Stomach (tissue), 9 donors: ENCODE measurements around the gene IFT43. TPM values are rescaled to one million over a fixed set of nuclear protein-coding genes. Genes with fewer than 3 reads are reported as not detected.

Experiments used
- DNase-seq, 2 donors: peaks; one replicate each; pipeline versions ENCODE4 v3.0.0 to v3.0.0-alpha.2; 2013 to 2019
- H3K27ac ChIP-seq, 5 donors: fragments of 200-600 bp in 4 of 5; sonication (generic) in 4 of 5; one replicate each; pipeline ENCODE4 v1.5.1; 2013 to 2019; ENCODE audit warnings: mild to moderate bottlenecking in 1 of 5, moderate library complexity in 1 of 5
- H3K27me3 ChIP-seq, 3 donors: fragments of 200-600 bp; sonication (generic); one replicate each; pipeline ENCODE4 v1.5.1; 2017 to 2019; ENCODE audit warnings: mixed run types in 1 of 3
- H3K36me3 ChIP-seq, 4 donors: fragments of 200-600 bp; sonication (generic); 1 replicate in 3 of 4; 2 replicates in 1 of 4; pipeline ENCODE4 v1.5.1; 2016 to 2019
- H3K4me1 ChIP-seq, 4 donors: fragments of 200-600 bp; sonication (generic); one replicate each; pipeline ENCODE4 v1.5.1; 2016 to 2019
- H3K4me3 ChIP-seq, 4 donors: fragments of 200-600 bp; sonication (generic) in 3 of 4; one replicate each; pipeline ENCODE4 v1.5.1; 2016 to 2019; ENCODE audit warnings: mild to moderate bottlenecking in 1 of 4
- H3K9me3 ChIP-seq, 4 donors: fragments of 200-600 bp; sonication (generic); one replicate each; pipeline ENCODE4 v1.5.1; 2016 to 2019
- EP300 ChIP-seq: sonication (generic); formaldehyde crosslinking; IDR thresholded peaks from one replicate; pipeline ENCODE4 v1.6.1; 2017; ENCODE audit warnings: antibody characterized with exemption
- POLR2A ChIP-seq, 4 donors: fragments of 450-650 bp; IDR thresholded peaks; one replicate each; pipeline ENCODE4 v1.6.1; 2016; ENCODE audit warnings: antibody characterized with exemption in 4 of 4, control low read depth in 2 of 4, mild to moderate bottlenecking in 1 of 4, moderate library complexity in 1 of 4
- POLR2AphosphoS5 ChIP-seq, 3 donors: sonication (generic); formaldehyde crosslinking; IDR thresholded peaks; one replicate each; pipeline ENCODE4 v1.6.1; 2016; ENCODE audit warnings: antibody characterized with exemption in 3 of 3
- WGBS, 5 donors: extraction: QIAGEN DNeasy Blood & Tissue Kit in 3 of 5; methylation state at CpG; one replicate each; pipeline versions ENCODE4 v1.1.5 to v1.1.7; 2013 to 2018; 5-methylcytosine and 5-hydroxymethylcytosine counted together
- intact Hi-C: fragments of 100-400 bp; cut with DNase I; formaldehyde crosslinking; loops from one replicate; pipeline ENCODE4 v1.15.1; 2023; ENCODE audit warnings: low total_unique reads
- polyA plus RNA-seq, 3 donors: library from polyadenylated mRNA; stranded (reverse); fragments of 200-250 nt; gene quantifications; one replicate each; pipeline ENCODE4 v1.2.3, GENCODE V29; 2013
- total RNA-seq, 5 donors: library from RNA; depleted of rRNA; stranded (reverse); fragments of >200 nt; gene quantifications; one replicate each; pipeline versions ENCODE4 v1.1.0 to v1.2.3, GENCODE V29; 2014 to 2016
- TF ChIP-seq, protein P1 (sequence below), 7 experiments: fragments of 450-650 bp in 4 of 7; fragments of 200-600 bp in 3 of 7; sonication (generic) in 3 of 7; IDR thresholded peaks; one replicate each; pipeline ENCODE4 v1.5.1; 2016 to 2019; ENCODE audit warnings: antibody characterized with exemption in 7 of 7, control low read depth in 2 of 7, mild to moderate bottlenecking in 1 of 7
- donor health status: healthy with polysubstance abuse.
- donor health status: Bipolar disorder and iron deficiency.
- donor health status: healthy.

The IFT43 gene
- total and polyA plus RNA-seq, 8 donors, result 7.6 to 129 (median 41.0) TPM

DNA sequence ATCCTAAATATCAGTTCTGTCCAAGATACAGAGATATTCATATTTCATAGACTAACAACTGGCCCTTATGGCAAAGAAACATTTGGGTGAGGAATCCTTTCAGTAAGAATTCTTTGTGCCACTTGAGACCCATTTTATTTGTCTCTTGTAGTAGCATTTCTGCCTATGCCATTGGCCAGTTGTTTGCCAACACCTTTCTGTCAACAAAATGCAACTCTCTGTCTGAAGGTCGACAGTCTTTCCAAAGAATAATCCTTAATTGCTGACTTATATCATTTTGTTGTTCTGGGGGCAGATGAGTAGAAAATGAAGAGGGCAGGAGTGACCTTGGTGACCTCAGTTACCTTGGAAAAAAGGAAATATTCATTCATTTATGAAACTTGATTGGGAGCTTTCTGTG is 10.9 kb downstream of the IFT43 start:
- intact Hi-C loops, result no loop called here
- peak overlapping the region in 4 of 5 donors; percentile 64 to 85 (median 71) for H3K27ac ChIP-seq
- H3K9me3 ChIP-seq, result no peaks in the 10 kb centered on the region
- WGBS, 5 donors, result 48 to 68% (median 57%) methylated on average over 1 of the region's 1 CpG
- no peaks in the 10 kb centered on the region for H3K27me3 ChIP-seq
- TF ChIP-seq, protein P1, sequence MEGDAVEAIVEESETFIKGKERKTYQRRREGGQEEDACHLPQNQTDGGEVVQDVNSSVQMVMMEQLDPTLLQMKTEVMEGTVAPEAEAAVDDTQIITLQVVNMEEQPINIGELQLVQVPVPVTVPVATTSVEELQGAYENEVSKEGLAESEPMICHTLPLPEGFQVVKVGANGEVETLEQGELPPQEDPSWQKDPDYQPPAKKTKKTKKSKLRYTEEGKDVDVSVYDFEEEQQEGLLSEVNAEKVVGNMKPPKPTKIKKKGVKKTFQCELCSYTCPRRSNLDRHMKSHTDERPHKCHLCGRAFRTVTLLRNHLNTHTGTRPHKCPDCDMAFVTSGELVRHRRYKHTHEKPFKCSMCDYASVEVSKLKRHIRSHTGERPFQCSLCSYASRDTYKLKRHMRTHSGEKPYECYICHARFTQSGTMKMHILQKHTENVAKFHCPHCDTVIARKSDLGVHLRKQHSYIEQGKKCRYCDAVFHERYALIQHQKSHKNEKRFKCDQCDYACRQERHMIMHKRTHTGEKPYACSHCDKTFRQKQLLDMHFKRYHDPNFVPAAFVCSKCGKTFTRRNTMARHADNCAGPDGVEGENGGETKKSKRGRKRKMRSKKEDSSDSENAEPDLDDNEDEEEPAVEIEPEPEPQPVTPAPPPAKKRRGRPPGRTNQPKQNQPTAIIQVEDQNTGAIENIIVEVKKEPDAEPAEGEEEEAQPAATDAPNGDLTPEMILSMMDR (IDR thresholded peaks at IDR 0.05), result no peak
- TF ChIP-seq POLR2AphosphoS5 (IDR thresholded peaks at IDR 0.05) (no peak), POLR2A (IDR thresholded peaks at IDR 0.05) (no peak), EP300 (no peak)
- H3K36me3 ChIP-seq, result peaks cover 16 to 87% (median 70%) of the 10 kb centered on the region in 4 donors
- H3K4me1 ChIP-seq, result peaks cover 0 to 18% (median 3%) of the 10 kb centered on the region in 4 donors
- no peak for DNase-seq
- H3K4me3 ChIP-seq, result no peak overlapping the region

DNA sequence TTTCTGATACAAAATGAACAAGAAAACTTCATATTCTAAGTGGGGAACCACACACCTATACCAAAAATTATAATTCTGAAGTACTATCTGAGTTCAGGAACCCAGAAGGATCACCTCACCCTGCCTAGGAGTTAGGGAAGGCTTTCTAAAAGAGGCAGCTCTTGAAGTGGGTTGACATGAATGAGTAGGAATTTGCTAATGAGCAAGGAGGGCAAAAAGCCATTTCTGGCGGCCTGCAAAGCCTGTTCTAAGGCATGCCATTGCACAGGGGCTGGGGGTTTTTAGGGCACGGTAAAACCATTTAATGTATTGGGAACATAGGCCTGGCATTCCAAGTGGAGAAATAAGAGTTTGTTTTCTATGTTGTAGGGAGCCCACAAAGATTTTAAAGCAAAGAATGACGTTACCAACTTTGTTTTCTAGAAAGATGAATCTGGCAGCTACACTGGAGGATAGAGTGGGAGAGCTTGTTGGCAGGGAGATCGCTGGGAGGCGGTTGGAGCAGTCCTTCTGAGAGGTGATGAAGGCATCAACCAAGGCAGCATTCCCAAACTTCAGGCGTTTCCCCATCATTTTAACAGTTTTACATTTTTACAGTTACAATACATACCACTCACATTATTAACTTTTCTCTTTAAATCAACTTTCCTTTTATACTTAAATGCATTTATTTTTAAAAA is 14.1 kb downstream of the IFT43 start:
- H3K9me3 ChIP-seq, result peaks cover 0 to 10% (median 2%) of the 10 kb centered on the region in 4 donors
- H3K36me3 ChIP-seq, result peaks cover 21 to 94% (median 83%) of the 10 kb centered on the region in 4 donors
- peak overlapping the region in 1 of 5 donors; percentile 32 for H3K27ac ChIP-seq
- intact Hi-C loops, result no loop called here
- H3K27me3 ChIP-seq, result no peaks in the 10 kb centered on the region
- WGBS, 5 donors, result 80 to 94% (median 90%) methylated on average over 6 of the region's 6 CpGs
- H3K4me1 ChIP-seq, result peaks cover 0 to 9% (median 0%) of the 10 kb centered on the region in 4 donors
- TF ChIP-seq POLR2AphosphoS5 (IDR thresholded peaks at IDR 0.05), result no peak
- TF ChIP-seq POLR2A (IDR thresholded peaks at IDR 0.05), result no peak
- DNase-seq, result no peak
- H3K4me3 ChIP-seq, result no peak overlapping the region

DNA sequence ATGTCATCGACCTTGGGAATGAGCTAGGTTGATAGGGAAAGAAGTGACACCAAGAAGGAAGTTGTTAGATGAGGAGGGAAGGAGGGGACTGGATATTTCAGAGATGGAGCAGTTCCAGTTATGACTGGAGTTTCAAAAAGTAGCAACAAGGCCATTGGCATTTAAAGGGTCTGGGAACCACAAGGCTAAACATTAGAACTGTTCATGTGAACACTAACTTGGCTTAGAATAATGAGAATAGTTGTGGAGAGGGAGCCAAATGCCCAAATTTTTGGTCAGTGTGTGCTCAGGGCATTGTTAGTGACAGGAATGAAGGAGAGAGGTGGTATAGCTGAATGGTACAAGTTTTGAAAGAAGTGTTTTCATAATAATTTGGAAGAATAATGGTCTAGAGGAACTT is 16.8 kb downstream of the IFT43 start:
- TF ChIP-seq POLR2A (IDR thresholded peaks at IDR 0.05), result no peak
- TF ChIP-seq, protein P1 (IDR thresholded peaks at IDR 0.05), result no peak
- no peak for TF ChIP-seq EP300
- no peak for TF ChIP-seq POLR2AphosphoS5 (IDR thresholded peaks at IDR 0.05)
- Histone ChIP-seq H3K9me3 (peaks cover 0 to 19% (median 6%) of the 10 kb centered on the region in 4 donors), H3K27me3 (no peaks in the 10 kb centered on the region), H3K4me1 (no peaks in the 10 kb centered on the region), H3K27ac (no peak overlapping the region), H3K36me3 (peaks cover 21 to 94% (median 86%) of the 10 kb centered on the region in 4 donors), H3K4me3 (no peak overlapping the region)
- DNase-seq, result no peak
- 86 to 94% (median 91%) methylated on average over 1 of the region's 1 CpG for WGBS, 5 donors
- intact Hi-C loops, result no loop called here

DNA sequence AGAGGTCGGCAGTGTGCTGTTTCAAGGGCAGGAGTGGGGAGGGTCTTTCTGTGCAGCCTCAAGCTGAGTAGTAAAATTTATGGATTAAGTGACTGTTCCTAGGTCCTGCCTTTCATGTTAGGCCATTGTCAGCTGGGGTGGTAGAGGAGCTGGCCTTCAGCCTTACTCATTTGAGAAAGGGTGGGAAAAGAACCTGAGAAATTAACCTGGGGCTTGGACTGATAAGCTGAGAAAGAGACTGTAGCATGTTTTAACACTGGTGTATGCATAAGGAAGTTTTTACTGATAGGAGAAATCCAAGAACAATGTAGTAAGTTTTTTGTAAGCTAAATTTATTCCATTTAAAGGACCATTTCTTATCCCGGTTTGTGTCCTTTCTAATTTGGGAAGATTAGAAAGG is 20.7 kb downstream of the IFT43 start:
- Histone ChIP-seq H3K36me3 (peaks cover 7 to 88% (median 81%) of the 10 kb centered on the region in 4 donors), H3K4me3 (no peak overlapping the region), H3K9me3 (peaks cover 0 to 19% (median 6%) of the 10 kb centered on the region in 4 donors), H3K4me1 (peaks cover 0 to 2% (median under 1%) of the 10 kb centered on the region in 4 donors), H3K27ac (no peak overlapping the region), H3K27me3 (no peaks in the 10 kb centered on the region)
- TF ChIP-seq POLR2A (IDR thresholded peaks at IDR 0.05), result no peak
- TF ChIP-seq POLR2AphosphoS5 (IDR thresholded peaks at IDR 0.05), result no peak
- TF ChIP-seq EP300, result no peak
- TF ChIP-seq, protein P1 (IDR thresholded peaks at IDR 0.05), result no peak
- DNase-seq, result no peak
- intact Hi-C loops, result no loop called here
- WGBS, 5 donors, result 38 to 77% (median 58%) methylated on average over 2 of the region's 2 CpGs

DNA sequence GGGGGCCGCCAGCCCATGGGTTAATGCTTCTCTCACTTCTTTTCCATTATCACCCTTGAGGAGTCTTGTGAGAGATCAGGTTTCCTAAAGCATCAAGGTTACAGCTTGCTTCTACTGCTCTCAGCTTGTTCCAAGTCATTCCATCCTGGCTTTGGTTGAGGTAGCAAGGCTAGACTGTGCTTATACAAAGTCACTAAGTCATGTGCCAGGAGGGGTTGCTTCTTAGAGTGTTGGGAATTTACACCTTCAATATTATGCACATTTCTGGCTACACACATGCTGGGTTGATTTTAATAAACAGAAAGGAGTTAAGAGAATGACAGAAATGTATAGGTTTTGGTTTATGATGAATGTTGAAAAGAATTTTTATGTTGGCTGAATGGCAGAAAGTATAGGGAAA is 21.8 kb downstream of the IFT43 start:
- Histone ChIP-seq H3K36me3 (peaks cover 0 to 84% (median 75%) of the 10 kb centered on the region in 4 donors), H3K4me1 (peaks cover 0 to 13% (median 6%) of the 10 kb centered on the region in 4 donors), H3K27ac (no peak overlapping the region), H3K4me3 (no peak overlapping the region), H3K27me3 (no peaks in the 10 kb centered on the region), H3K9me3 (peaks cover 0 to 19% (median 6%) of the 10 kb centered on the region in 4 donors)
- intact Hi-C loops, result no loop called here
- DNase-seq, result no peak
- WGBS, 5 donors, result 88 to 100% (median 100%) methylated on average over 1 of the region's 1 CpG
- TF ChIP-seq POLR2A (IDR thresholded peaks at IDR 0.05) (no peak), POLR2AphosphoS5 (IDR thresholded peaks at IDR 0.05) (no peak), EP300 (no peak)
- TF ChIP-seq, protein P1 (IDR thresholded peaks at IDR 0.05), result no peak
